ENCODE measurements around the gene SGSM1.
A peak's percentile ranks its signal among the peaks of the same experiment; 100 is the strongest.

Gene SGSM1

GRCh38 chr22:24942301-24942700 lies 136.3 kb downstream of the SGSM1 start:
- H3K27ac ChIP-seq: no peak overlapping the region
- DNase-seq (ENCODE audit: low read depth, low spot score): no peak

GRCh38 chr22:24944217-24944937 lies 138.4 kb downstream of the SGSM1 start:
- no peak for DNase-seq (ENCODE audit: low read depth, low spot score)
- H3K27ac ChIP-seq: no peak overlapping the region

GRCh38 chr22:24945430-24945829 lies 139.4 kb downstream of the SGSM1 start:
- DNase-seq (ENCODE audit: low read depth, low spot score): no peak
- no peak overlapping the region for H3K27ac ChIP-seq

- no peak overlapping the region for H3K27ac ChIP-seq
- no peak for DNase-seq (ENCODE audit: low read depth, low spot score)
Measured at GRCh38 chr22:24947383-24947782, 141.4 kb downstream of the SGSM1 start.

- DNase-seq (ENCODE audit: low read depth, low spot score): no peak
Measured at GRCh38 chr22:24947881-24948280, 141.9 kb downstream of the SGSM1 start.

GRCh38 chr22:24948356-24949202 lies 142.6 kb downstream of the SGSM1 start:
- no peak overlapping the region for H3K27ac ChIP-seq
- DNase-seq (ENCODE audit: low read depth, low spot score): no peak

More at GRCh38 chr22:24947881-24948280, 141.9 kb downstream of the SGSM1 start:
- H3K27ac ChIP-seq: no peak overlapping the region

GRCh38 chr22:24950272-24950902 lies 144.4 kb downstream of the SGSM1 start:
- H3K27ac ChIP-seq: peak overlapping the region; percentile 12
- no peak for DNase-seq (ENCODE audit: low read depth, low spot score)

GRCh38 chr22:24951942-24952836 lies 146.2 kb downstream of the SGSM1 start, which contains the start of gene KIAA1671:
Gene KIAA1671, plus strand, starts transcription at chr22:24952716. Its CDS starts 75,284 bp downstream, at chr22:25028000.
- DNase-seq (ENCODE audit: low read depth, low spot score): no peak
- peak within 1 kb of the TSS; percentile 87 for H3K27ac ChIP-seq

- peak overlapping the region; percentile 87 for H3K27ac ChIP-seq
- DNase-seq (ENCODE audit: low read depth, low spot score): no peak
Measured at GRCh38 chr22:24952837-24953383, 146.9 kb downstream of the SGSM1 start.

- DNase-seq (ENCODE audit: low read depth, low spot score): no peak
- peak overlapping the region; percentile 87 for H3K27ac ChIP-seq
Measured at GRCh38 chr22:24953384-24954113, 147.5 kb downstream of the SGSM1 start.

- peak overlapping the region; percentile 87 for H3K27ac ChIP-seq
- DNase-seq (ENCODE audit: low read depth, low spot score): no peak
Measured at GRCh38 chr22:24954114-24954463, 148.1 kb downstream of the SGSM1 start.

- DNase-seq (ENCODE audit: low read depth, low spot score): no peak
- H3K27ac ChIP-seq: no peak overlapping the region
Measured at GRCh38 chr22:24954856-24955255, 148.8 kb downstream of the SGSM1 start.

GRCh38 chr22:24957043-24957442 lies 151.0 kb downstream of the SGSM1 start:
- DNase-seq (ENCODE audit: low read depth, low spot score): no peak
- peak overlapping the region; percentile 9 for H3K27ac ChIP-seq

- H3K27ac ChIP-seq: no peak overlapping the region
- DNase-seq (ENCODE audit: low read depth, low spot score): no peak
Measured at GRCh38 chr22:24961217-24961844, 155.3 kb downstream of the SGSM1 start.

GRCh38 chr22:24962094-24962493 lies 156.1 kb downstream of the SGSM1 start:
- no peak overlapping the region for H3K27ac ChIP-seq
- DNase-seq (ENCODE audit: low read depth, low spot score): no peak

GRCh38 chr22:24962835-24963234 lies 156.8 kb downstream of the SGSM1 start:
- no peak for DNase-seq (ENCODE audit: low read depth, low spot score)
- no peak overlapping the region for H3K27ac ChIP-seq

GRCh38 chr22:24964441-24964840 lies 158.4 kb downstream of the SGSM1 start:
- DNase-seq (ENCODE audit: low read depth, low spot score): no peak
- H3K27ac ChIP-seq: peak overlapping the region; percentile 81

- DNase-seq (ENCODE audit: low read depth, low spot score): no peak
- H3K27ac ChIP-seq: peak overlapping the region; percentile 81
Measured at GRCh38 chr22:24965822-24966626, 160.0 kb downstream of the SGSM1 start.
